Lung (tissue), 12 donors: Measurements from ENCODE around the gene NFKBIL1. TPM values are rescaled to one million over a fixed set of nuclear protein-coding genes. Genes with fewer than 3 reads are reported as not detected.

Experiments
- ATAC-seq: fragments of 200-7000 bp; cut with Tn5 transposase; one replicate; pipeline ENCODE4 v1.9.1; 2020; ENCODE audit warnings: moderate number of reproducible peaks; ENCODE audit not compliant: insufficient read depth, low FRiP score
- DNase-seq, 3 donors: peaks; one replicate each; pipeline ENCODE4 v3.0.0-alpha.2; 2013 to 2017
- H3K27ac ChIP-seq, 2 donors: one replicate each; pipeline ENCODE4 v1.5.1; 2013; ENCODE audit warnings: mild to moderate bottlenecking in 2 of 2, moderate library complexity in 2 of 2, control low read depth in 1 of 2, inconsistent platforms in 1 of 2, low read depth in 1 of 2, low read length in 1 of 2
- H3K27me3 ChIP-seq, 3 donors: one replicate each; pipeline ENCODE4 v1.5.1; 2013; ENCODE audit warnings: low read length in 2 of 3; ENCODE audit not compliant: control insufficient read depth in 3 of 3, insufficient read depth in 3 of 3
- H3K36me3 ChIP-seq, 4 donors: one replicate each; pipeline ENCODE4 v1.5.1; 2013; ENCODE audit warnings: low read length in 4 of 4, mild to moderate bottlenecking in 1 of 4, moderate library complexity in 1 of 4; ENCODE audit not compliant: control insufficient read depth in 4 of 4, insufficient read depth in 4 of 4
- H3K4me1 ChIP-seq, 5 donors: one replicate each; pipeline ENCODE4 v1.5.1; 2013; ENCODE audit warnings: low read length in 5 of 5, mild to moderate bottlenecking in 2 of 5, moderate library complexity in 1 of 5; ENCODE audit not compliant: control insufficient read depth in 5 of 5, insufficient read depth in 5 of 5
- H3K4me3 ChIP-seq: one replicate; pipeline ENCODE4 v1.5.1; 2013; ENCODE audit warnings: mild to moderate bottlenecking, control low read depth, moderate library complexity
- H3K9ac ChIP-seq, 2 donors: one replicate each; pipeline ENCODE4 v1.5.1; 2013; ENCODE audit warnings: low read length in 2 of 2, control low read depth in 1 of 2; ENCODE audit not compliant: insufficient read depth in 1 of 2
- H3K9me3 ChIP-seq, 4 donors: one replicate each; pipeline ENCODE4 v1.5.1; 2013; ENCODE audit warnings: low read length in 3 of 4, mild to moderate bottlenecking in 1 of 4, moderate library complexity in 1 of 4; ENCODE audit not compliant: control insufficient read depth in 4 of 4, insufficient read depth in 3 of 4
- CTCF ChIP-seq: IDR thresholded peaks from 2 replicates; pipeline ENCODE4 v1.5.1; 2012; ENCODE audit warnings: mild to moderate bottlenecking; ENCODE audit errors: control extremely low read depth, extremely low read depth
- WGBS, 2 donors: extraction: QIAGEN DNeasy Blood & Tissue Kit; methylation state at CpG; one replicate each; pipeline ENCODE4 v1.1.7; 2013; 5-methylcytosine and 5-hydroxymethylcytosine counted together
- polyA plus RNA-seq, 2 donors: library from polyadenylated mRNA; stranded (reverse); fragments of 200-250 nt; gene quantifications; one replicate each; pipeline ENCODE4 v1.2.1, GENCODE V29; 2013
- total RNA-seq, 2 donors: library from RNA; depleted of rRNA in 1 of 2; stranded (reverse); fragments of >200 nt in 1 of 2; gene quantifications; one replicate each; pipeline ENCODE4 v1.2.1, GENCODE V29; 2014 to 2021
- donor health status: control.
- donor health status: control.
- donor health status: Bipolar disorder and iron deficiency.
- donor health status: healthy.
- donor health status: DM: yes; HTN: yes; CAD: no.

Gene NFKBIL1
- total and polyA plus RNA-seq, 4 donors, result 13.5 to 32.2 (median 19.0) TPM

DNA sequence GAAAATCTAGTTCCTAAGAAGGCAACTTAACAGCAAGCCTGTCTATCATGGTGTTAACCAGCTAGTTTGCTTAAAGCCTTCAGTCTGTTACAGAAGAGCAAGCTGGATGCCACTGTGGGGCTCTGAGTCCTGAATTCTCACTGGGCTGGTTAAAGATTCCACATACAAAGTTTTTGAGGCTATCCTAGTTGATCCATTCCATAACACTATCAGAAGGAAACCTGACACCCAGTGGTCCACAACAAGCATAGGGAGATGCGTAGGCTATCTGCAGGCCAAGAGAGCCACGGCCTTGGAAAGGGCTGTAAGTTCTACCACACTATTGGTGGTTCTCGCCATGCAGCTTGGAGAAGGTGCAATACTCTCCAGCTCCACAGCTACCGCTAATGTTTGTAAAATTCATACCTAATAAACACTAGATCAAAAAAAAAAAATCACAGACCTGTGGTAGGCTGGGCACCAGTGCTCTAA lies 19.1 kb upstream of the NFKBIL1 start:
- Histone ChIP-seq H3K27ac (no peak overlapping the region), H3K9ac (no peak overlapping the region), H3K4me3 (no peak overlapping the region), H3K4me1 (peaks cover 0 to 6% (median 3%) of the 10 kb centered on the region in 5 donors), H3K36me3 (peaks cover 5 to 33% (median 26%) of the 10 kb centered on the region in 4 donors), H3K27me3 (no peaks in the 10 kb centered on the region), H3K9me3 (peaks cover 0 to 1% (median 0%) of the 10 kb centered on the region in 4 donors)
- ATAC-seq (no peak), DNase-seq (no peak)
- no peak for TF ChIP-seq CTCF
- 91 to 93% methylated on average over 4 of the region's 4 CpGs for WGBS, 2 donors

DNA sequence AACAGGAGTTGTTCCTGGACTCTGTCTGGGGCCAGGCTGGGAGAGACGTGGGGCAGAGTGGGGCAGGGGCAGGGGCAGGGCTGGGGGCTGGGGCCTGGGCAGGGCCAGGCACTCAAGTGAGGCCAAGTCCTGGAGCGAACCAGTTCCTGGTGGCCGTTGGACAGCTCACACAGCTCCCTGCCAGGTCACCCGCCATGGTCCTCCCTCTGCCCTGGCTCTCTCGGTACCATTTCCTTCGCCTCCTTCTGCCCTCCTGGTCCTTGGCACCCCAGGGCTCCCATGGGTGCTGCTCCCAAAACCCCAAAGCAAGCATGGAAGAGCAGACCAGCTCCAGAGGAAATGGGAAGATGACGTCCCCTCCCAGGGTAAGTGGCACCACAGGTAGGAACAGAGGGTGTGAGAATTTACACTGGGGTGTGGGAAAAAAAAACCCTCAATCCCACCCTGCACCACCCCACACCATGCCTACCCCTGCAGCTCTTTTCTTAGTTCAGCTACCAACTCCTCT lies 18.5 kb upstream of the NFKBIL1 start, which contains the start of gene MCCD1:
TSS of gene MCCD1 (plus strand) at position 142 of the 508 bp plus-strand sequence. CDS start at position 195, 53 bp downstream.
- H3K4me1 ChIP-seq, result peaks cover 0 to 6% (median 3%) of the 10 kb centered on the region in 5 donors
- no peaks in the 10 kb centered on the region for H3K27me3 ChIP-seq
- no peak within 1 kb of the TSS for H3K4me3 ChIP-seq
- H3K9me3 ChIP-seq, result peaks cover 0 to 1% (median 0%) of the 10 kb centered on the region in 4 donors
- H3K27ac ChIP-seq, result no peak within 1 kb of the TSS
- no peak within 1 kb of the TSS for H3K9ac ChIP-seq
- DNase-seq (no peak), ATAC-seq (no peak)
- WGBS, 2 donors, result 71 to 75% methylated on average over 7 of the region's 7 CpGs
- peaks cover 10 to 37% (median 31%) of the 10 kb centered on the region in 4 donors for H3K36me3 ChIP-seq
- TF ChIP-seq CTCF, result no peak

- ATAC-seq, result no peak
- Histone ChIP-seq H3K36me3 (peaks cover 15 to 43% (median 34%) of the 10 kb centered on the region in 4 donors), H3K4me3 (no peak overlapping the region), H3K27me3 (no peaks in the 10 kb centered on the region), H3K27ac (no peak overlapping the region), H3K9ac (no peak overlapping the region), H3K4me1 (peaks cover 0 to 6% (median 3%) of the 10 kb centered on the region in 5 donors), H3K9me3 (peaks cover 0 to 1% (median 0%) of the 10 kb centered on the region in 4 donors)
- DNase-seq, result peak in 1 of 3 donors; percentile 8
- no peak for TF ChIP-seq CTCF
- WGBS, 2 donors, result 54 to 57% methylated on average over 12 of the region's 12 CpGs
Observed at GRCh38 chr6:31529329-31530150, 17.9 kb upstream of the NFKBIL1 start.
